ENCODE measurements around the gene LLGL2.

The LLGL2 gene

GRCh38 chr17:75555679-75556153 lies 30.2 kb downstream of the LLGL2 start:
- no peaks in the 10 kb centered on the region for H3K36me3 ChIP-seq (ENCODE audit: control insufficient read depth, low read length)
- no peaks in the 10 kb centered on the region for H3K27me3 ChIP-seq (ENCODE audit: control insufficient read depth, low read length)
- TF ChIP-seq EZH2phosphoT487 (IDR thresholded peaks at IDR 0.05; ENCODE audit: borderline replicate concordance, low read length) (no peak), CTCF (IDR thresholded peaks at IDR 0.05; ENCODE audit: low read depth, low read length, poor library complexity, severe bottlenecking) (no peak)
- no peaks in the 10 kb centered on the region for H3K4me1 ChIP-seq (ENCODE audit: control insufficient read depth, low read length)
- H4K20me1 ChIP-seq (ENCODE audit: control insufficient read depth, insufficient read depth, low read depth, low read length): no peaks in the 10 kb centered on the region
- no peak overlapping the region for H3K4me2 ChIP-seq (ENCODE audit: low read length)
- H3K9me3 ChIP-seq (ENCODE audit: control insufficient read depth, insufficient read depth, low read length): no peaks in the 10 kb centered on the region
- no peaks in the 10 kb centered on the region for H3F3A ChIP-seq (ENCODE audit: control insufficient read depth, insufficient read depth)
- H3K9me2 ChIP-seq (replicated peaks; ENCODE audit: control insufficient read depth, low read length): no peaks in the 10 kb centered on the region
- H3K79me2 ChIP-seq (ENCODE audit: control insufficient read depth, low read length): no peaks in the 10 kb centered on the region
- H3K4me3 ChIP-seq (ENCODE audit: low read length): no peak overlapping the region
- no peak overlapping the region for H3K27ac ChIP-seq (ENCODE audit: low read depth, low read length)

- Histone ChIP-seq H3K79me2 (ENCODE audit: control insufficient read depth, low read length) (no peaks in the 10 kb centered on the region), H3K4me2 (ENCODE audit: low read length) (no peak overlapping the region), H4K20me1 (ENCODE audit: control insufficient read depth, insufficient read depth, low read depth, low read length) (no peaks in the 10 kb centered on the region), H3K4me1 (ENCODE audit: control insufficient read depth, low read length) (no peaks in the 10 kb centered on the region), H3K27ac (ENCODE audit: low read depth, low read length) (no peak overlapping the region), H3K4me3 (ENCODE audit: low read length) (no peak overlapping the region), H3K9me2 (replicated peaks; ENCODE audit: control insufficient read depth, low read length) (no peaks in the 10 kb centered on the region), H3K27me3 (ENCODE audit: control insufficient read depth, low read length) (no peaks in the 10 kb centered on the region), H3F3A (ENCODE audit: control insufficient read depth, insufficient read depth) (no peaks in the 10 kb centered on the region), H3K36me3 (ENCODE audit: control insufficient read depth, low read length) (no peaks in the 10 kb centered on the region), H3K9me3 (ENCODE audit: control insufficient read depth, insufficient read depth, low read length) (no peaks in the 10 kb centered on the region)
- TF ChIP-seq CTCF (IDR thresholded peaks at IDR 0.05; ENCODE audit: low read depth, low read length, poor library complexity, severe bottlenecking) (no peak), EZH2phosphoT487 (IDR thresholded peaks at IDR 0.05; ENCODE audit: borderline replicate concordance, low read length) (no peak)
Observed at GRCh38 chr17:75557075-75557851, 31.8 kb downstream of the LLGL2 start.

- H3K4me3 ChIP-seq (ENCODE audit: low read length): no peak overlapping the region
- H3K79me2 ChIP-seq (ENCODE audit: control insufficient read depth, low read length): no peaks in the 10 kb centered on the region
- no peaks in the 10 kb centered on the region for H3K9me3 ChIP-seq (ENCODE audit: control insufficient read depth, insufficient read depth, low read length)
- H3K9me2 ChIP-seq (replicated peaks; ENCODE audit: control insufficient read depth, low read length): no peaks in the 10 kb centered on the region
- no peaks in the 10 kb centered on the region for H3K36me3 ChIP-seq (ENCODE audit: control insufficient read depth, low read length)
- H3K27me3 ChIP-seq (ENCODE audit: control insufficient read depth, low read length): no peaks in the 10 kb centered on the region
- no peaks in the 10 kb centered on the region for H3K4me1 ChIP-seq (ENCODE audit: control insufficient read depth, low read length)
- H3K27ac ChIP-seq (ENCODE audit: low read depth, low read length): no peak overlapping the region
- no peaks in the 10 kb centered on the region for H3F3A ChIP-seq (ENCODE audit: control insufficient read depth, insufficient read depth)
- no peak for TF ChIP-seq EZH2phosphoT487 (IDR thresholded peaks at IDR 0.05; ENCODE audit: borderline replicate concordance, low read length)
- TF ChIP-seq CTCF (IDR thresholded peaks at IDR 0.05; ENCODE audit: low read depth, low read length, poor library complexity, severe bottlenecking): no peak
- H4K20me1 ChIP-seq (ENCODE audit: control insufficient read depth, insufficient read depth, low read depth, low read length): no peaks in the 10 kb centered on the region
- no peak overlapping the region for H3K4me2 ChIP-seq (ENCODE audit: low read length)
Observed at GRCh38 chr17:75557852-75558665, 32.6 kb downstream of the LLGL2 start.
